Measurements from ENCODE around the gene FHOD3. TPM values are rescaled to one million over a fixed set of nuclear protein-coding genes. Genes with fewer than 3 reads are reported as not detected.

FHOD3 gene
- total RNA-seq, 4 donors from 2014 or later, result 24.1 to 51.4 (median 33.8) TPM

DNA sequence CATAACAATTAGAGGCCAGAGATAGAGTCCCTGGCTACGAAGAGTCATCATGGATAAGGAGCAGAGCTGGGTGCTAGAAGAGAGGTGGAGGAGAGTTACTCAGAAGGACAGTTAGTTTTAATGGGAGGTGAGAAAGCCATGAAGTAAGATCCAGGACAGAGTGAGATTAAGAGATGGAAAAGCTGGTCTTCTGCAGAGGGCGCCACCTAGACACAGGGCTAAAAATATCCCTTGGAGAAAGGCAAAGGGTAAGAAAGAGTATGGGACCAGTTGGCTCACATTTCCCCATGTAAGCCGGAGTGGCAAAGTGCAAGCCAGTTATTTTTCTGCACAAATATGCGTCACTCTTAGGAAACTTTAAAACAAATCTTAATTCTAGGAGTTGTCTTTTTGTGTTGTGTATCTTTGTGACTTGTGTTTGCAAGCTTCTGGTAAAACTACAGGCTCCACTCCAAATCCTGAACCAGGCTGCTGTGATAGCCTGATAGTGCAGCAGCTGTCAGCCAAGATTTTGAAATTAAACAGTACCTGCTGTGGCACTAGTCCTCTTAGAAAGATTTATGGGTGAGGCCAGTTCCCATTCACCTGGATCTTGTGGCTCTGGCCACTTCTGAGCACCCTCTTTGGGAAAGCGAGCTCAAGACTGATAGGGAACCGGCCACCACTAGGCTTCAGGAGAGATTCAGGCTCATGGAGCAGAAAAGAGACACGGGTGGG lies 327.1 kb downstream of the FHOD3 start:
- intact Hi-C loops (cut with DNase I), result no loop called here
- no peak for DNase-seq (ENCODE audit: extremely low spot score)
- peaks cover 7 to 32% (median 10%) of the 10 kb centered on the region in 4 donors for H3K4me1 ChIP-seq
- H3K27ac ChIP-seq (replicated peaks in 1 of 4), result no peak overlapping the region
- H3K4me3 ChIP-seq, result no peak overlapping the region
- H3K36me3 ChIP-seq, result no peaks in the 10 kb centered on the region
- no peaks in the 10 kb centered on the region for H3K9me3 ChIP-seq
- TF ChIP-seq CTCF (IDR thresholded peaks at IDR 0.05) (no peak), POLR2AphosphoS5 (IDR thresholded peaks at IDR 0.05) (no peak), EP300 (IDR thresholded peaks at IDR 0.05) (no peak), POLR2A (IDR thresholded peaks at IDR 0.05; ENCODE audit: low read depth) (no peak)
- 96% methylated on average over 7 of the region's 7 CpGs for WGBS
- H3K27me3 ChIP-seq, result no peaks in the 10 kb centered on the region

GRCh38 chr18:36625386-36625785 lies 327.9 kb downstream of the FHOD3 start:
- Histone ChIP-seq H3K4me1 (peaks cover 7 to 33% (median 10%) of the 10 kb centered on the region in 4 donors), H3K9me3 (no peaks in the 10 kb centered on the region), H3K27me3 (no peaks in the 10 kb centered on the region), H3K36me3 (no peaks in the 10 kb centered on the region), H3K4me3 (no peak overlapping the region), H3K27ac (replicated peaks in 1 of 4) (no peak overlapping the region)
- 93% methylated on average over 6 of the region's 19 CpGs for WGBS
- intact Hi-C loops (cut with DNase I), result no loop called here
- DNase-seq (ENCODE audit: extremely low spot score), result no peak
- no peak for TF ChIP-seq CTCF (IDR thresholded peaks at IDR 0.05)
- TF ChIP-seq POLR2A (IDR thresholded peaks at IDR 0.05; ENCODE audit: low read depth), result no peak
- TF ChIP-seq EP300 (IDR thresholded peaks at IDR 0.05), result no peak
- TF ChIP-seq POLR2AphosphoS5 (IDR thresholded peaks at IDR 0.05), result no peak

- peaks cover 7 to 33% (median 10%) of the 10 kb centered on the region in 4 donors for H3K4me1 ChIP-seq
- intact Hi-C loops (cut with DNase I), result no loop called here
- no peaks in the 10 kb centered on the region for H3K36me3 ChIP-seq
- H3K27me3 ChIP-seq, result no peaks in the 10 kb centered on the region
- TF ChIP-seq EP300 (IDR thresholded peaks at IDR 0.05), result no peak
- TF ChIP-seq POLR2A (IDR thresholded peaks at IDR 0.05; ENCODE audit: low read depth), result no peak
- TF ChIP-seq POLR2AphosphoS5 (IDR thresholded peaks at IDR 0.05), result no peak
- no peak for TF ChIP-seq CTCF (IDR thresholded peaks at IDR 0.05)
- H3K4me3 ChIP-seq, result no peak overlapping the region
- peak overlapping the region in 1 of 4 donors; percentile 18 for H3K27ac ChIP-seq (replicated peaks in 1 of 4)
- WGBS, result 90% methylated on average over 6 of the region's 6 CpGs
- H3K9me3 ChIP-seq, result no peaks in the 10 kb centered on the region
- no peak for DNase-seq (ENCODE audit: extremely low spot score)
Measured at GRCh38 chr18:36627637-36628036, 330.1 kb downstream of the FHOD3 start.

- no peak for TF ChIP-seq EP300 (IDR thresholded peaks at IDR 0.05)
- TF ChIP-seq POLR2AphosphoS5 (IDR thresholded peaks at IDR 0.05), result peak in 1 of 2 donors; percentile 25
- no peak for TF ChIP-seq POLR2A (IDR thresholded peaks at IDR 0.05; ENCODE audit: low read depth)
- no peak for TF ChIP-seq CTCF (IDR thresholded peaks at IDR 0.05)
Measured at GRCh38 chr18:36628435-36629137, 331.1 kb downstream of the FHOD3 start.

More at GRCh38 chr18:36628435-36629137, 331.1 kb downstream of the FHOD3 start:
- Histone ChIP-seq H3K4me1 (peaks cover 7 to 27% (median 10%) of the 10 kb centered on the region in 4 donors), H3K36me3 (no peaks in the 10 kb centered on the region), H3K9me3 (no peaks in the 10 kb centered on the region), H3K4me3 (no peak overlapping the region), H3K27ac (replicated peaks in 1 of 4) (peak overlapping the region; percentile 12 to 60 (median 43)), H3K27me3 (no peaks in the 10 kb centered on the region)
- no peak for DNase-seq (ENCODE audit: extremely low spot score)
- intact Hi-C loops (cut with DNase I), result no loop called here
- WGBS, result 24% methylated on average over 2 of the region's 2 CpGs

All from esophagus muscularis mucosa (tissue), 4 donors.